Ascending aorta (tissue), 2 donors: ENCODE data around the gene ENTPD8. TPM values are rescaled to one million over a fixed set of nuclear protein-coding genes. Genes with fewer than 3 reads are reported as not detected.

Experiments used
- DNase-seq, 2 donors: peaks; one replicate each; pipeline ENCODE4 v3.0.0-alpha.2; 2019; ENCODE audit warnings: low spot score in 2 of 2
- H3K27ac ChIP-seq, 2 donors: fragments of 200-600 bp; sonication (generic); one replicate each; pipeline ENCODE4 v1.5.1; 2016 to 2017; ENCODE audit warnings: mild to moderate bottlenecking in 1 of 2
- H3K27me3 ChIP-seq: fragments of 200-600 bp; sonication (generic); one replicate; pipeline ENCODE4 v1.5.1; 2017
- H3K36me3 ChIP-seq, 2 donors: fragments of 200-600 bp; sonication (generic); one replicate each; pipeline ENCODE4 v1.5.1; 2016
- H3K4me1 ChIP-seq, 2 donors: fragments of 200-600 bp; sonication (generic); one replicate each; pipeline ENCODE4 v1.5.1; 2016 to 2017; ENCODE audit warnings: mild to moderate bottlenecking in 1 of 2
- H3K4me3 ChIP-seq, 2 donors: fragments of 200-600 bp; sonication (generic); one replicate each; pipeline ENCODE4 v1.5.1; 2016 to 2017; ENCODE audit warnings: mild to moderate bottlenecking in 1 of 2
- H3K9me3 ChIP-seq, 2 donors: fragments of 200-600 bp; sonication (generic); one replicate each; pipeline ENCODE4 v1.5.1; 2016
- intact Hi-C: fragments of 100-400 bp; cut with DNase I; formaldehyde crosslinking; loops from one replicate; pipeline ENCODE4 v1.15.1; 2023
- total RNA-seq: library from RNA; depleted of rRNA; stranded (reverse); fragments of >200 nt; gene quantifications from one replicate; pipeline ENCODE4 v1.1.0, GENCODE V29; 2016
- TF ChIP-seq, protein P1 (sequence below), 3 experiments: fragments of 200-600 bp in 2 of 3; fragments of 450-650 bp in 1 of 3; sonication (generic) in 2 of 3; IDR thresholded peaks; one replicate each; pipeline ENCODE4 v1.5.1; 2016 to 2019; ENCODE audit warnings: antibody characterized with exemption in 3 of 3, mild to moderate bottlenecking in 1 of 3, moderate library complexity in 1 of 3

The ENTPD8 gene
- total RNA-seq, 1 donor from 2014 or later = not detected

DNA sequence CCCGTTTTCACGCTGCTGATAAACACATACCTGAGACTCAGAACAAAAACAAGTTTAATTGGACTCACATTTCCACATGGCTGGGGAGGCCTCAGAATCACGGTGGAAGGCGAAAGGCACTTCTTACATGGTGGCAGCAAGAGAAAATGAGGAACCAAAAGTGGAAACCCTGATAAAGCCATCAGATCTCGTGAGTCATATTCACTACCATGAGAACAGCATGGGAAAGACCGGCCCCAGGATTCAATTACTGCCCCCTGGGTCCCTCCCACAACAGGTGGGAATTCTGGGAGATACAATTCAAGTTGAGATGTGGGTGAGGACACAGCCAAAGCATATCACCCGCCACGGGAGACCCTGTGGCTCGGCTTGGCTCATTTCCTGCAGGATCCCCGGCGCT lies 38.4 kb downstream of the ENTPD8 start:
- DNase-seq = no peak
- TF ChIP-seq, protein P1, sequence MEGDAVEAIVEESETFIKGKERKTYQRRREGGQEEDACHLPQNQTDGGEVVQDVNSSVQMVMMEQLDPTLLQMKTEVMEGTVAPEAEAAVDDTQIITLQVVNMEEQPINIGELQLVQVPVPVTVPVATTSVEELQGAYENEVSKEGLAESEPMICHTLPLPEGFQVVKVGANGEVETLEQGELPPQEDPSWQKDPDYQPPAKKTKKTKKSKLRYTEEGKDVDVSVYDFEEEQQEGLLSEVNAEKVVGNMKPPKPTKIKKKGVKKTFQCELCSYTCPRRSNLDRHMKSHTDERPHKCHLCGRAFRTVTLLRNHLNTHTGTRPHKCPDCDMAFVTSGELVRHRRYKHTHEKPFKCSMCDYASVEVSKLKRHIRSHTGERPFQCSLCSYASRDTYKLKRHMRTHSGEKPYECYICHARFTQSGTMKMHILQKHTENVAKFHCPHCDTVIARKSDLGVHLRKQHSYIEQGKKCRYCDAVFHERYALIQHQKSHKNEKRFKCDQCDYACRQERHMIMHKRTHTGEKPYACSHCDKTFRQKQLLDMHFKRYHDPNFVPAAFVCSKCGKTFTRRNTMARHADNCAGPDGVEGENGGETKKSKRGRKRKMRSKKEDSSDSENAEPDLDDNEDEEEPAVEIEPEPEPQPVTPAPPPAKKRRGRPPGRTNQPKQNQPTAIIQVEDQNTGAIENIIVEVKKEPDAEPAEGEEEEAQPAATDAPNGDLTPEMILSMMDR (IDR thresholded peaks at IDR 0.05) = no peak
- Histone ChIP-seq H3K27me3 (no peaks in the 10 kb centered on the region), H3K27ac (no peak overlapping the region), H3K4me1 (peaks cover 7 to 12% of the 10 kb centered on the region in 2 donors), H3K36me3 (peaks cover 0 to 8% of the 10 kb centered on the region in 2 donors), H3K4me3 (no peak overlapping the region), H3K9me3 (no peaks in the 10 kb centered on the region)
- intact Hi-C loops = no loop called here

DNA sequence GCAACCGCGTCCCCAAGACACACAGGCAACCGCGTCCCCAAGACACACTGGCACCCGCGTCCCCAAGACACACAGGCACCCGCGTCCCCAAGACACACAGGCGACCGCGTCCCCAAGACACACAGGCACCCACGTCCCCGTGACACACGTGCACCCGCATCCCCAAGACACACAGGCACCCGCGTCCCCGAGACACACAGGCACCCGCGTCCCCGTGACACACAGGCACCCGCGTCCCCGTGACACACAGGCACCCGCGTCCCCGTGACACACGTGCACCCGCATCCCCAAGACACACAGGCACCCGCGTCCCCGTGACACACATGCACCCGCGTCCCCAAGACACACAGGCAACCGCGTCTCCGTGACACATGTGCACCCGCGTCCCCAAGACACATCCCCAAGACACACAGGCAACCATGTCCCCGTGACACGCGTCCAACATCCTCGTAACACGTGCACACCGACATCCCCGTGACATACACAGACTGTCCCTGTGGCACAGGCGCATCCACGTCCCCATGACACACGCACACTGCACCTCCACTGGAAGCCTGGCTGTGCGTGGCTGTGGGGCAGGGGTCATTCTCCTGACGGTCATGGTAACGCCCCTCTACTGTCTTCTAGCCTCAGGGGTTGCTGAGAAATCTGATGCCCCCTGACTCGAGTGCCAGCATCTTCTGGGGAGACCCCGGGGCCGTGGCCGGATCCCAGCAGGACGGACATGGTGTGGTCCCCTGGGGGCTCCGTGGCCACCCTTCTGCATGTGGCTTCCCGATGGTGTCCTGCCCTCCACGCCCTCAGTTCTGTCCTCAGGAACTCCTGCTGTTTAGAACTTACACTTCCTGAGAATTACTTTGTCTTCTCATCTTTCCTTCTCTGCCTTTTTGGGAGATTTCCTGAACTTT lies 42.3 kb downstream of the ENTPD8 start:
- no peak for DNase-seq
- TF ChIP-seq, protein P1 (IDR thresholded peaks at IDR 0.05) = no peak
- no peaks in the 10 kb centered on the region for H3K9me3 ChIP-seq

DNA sequence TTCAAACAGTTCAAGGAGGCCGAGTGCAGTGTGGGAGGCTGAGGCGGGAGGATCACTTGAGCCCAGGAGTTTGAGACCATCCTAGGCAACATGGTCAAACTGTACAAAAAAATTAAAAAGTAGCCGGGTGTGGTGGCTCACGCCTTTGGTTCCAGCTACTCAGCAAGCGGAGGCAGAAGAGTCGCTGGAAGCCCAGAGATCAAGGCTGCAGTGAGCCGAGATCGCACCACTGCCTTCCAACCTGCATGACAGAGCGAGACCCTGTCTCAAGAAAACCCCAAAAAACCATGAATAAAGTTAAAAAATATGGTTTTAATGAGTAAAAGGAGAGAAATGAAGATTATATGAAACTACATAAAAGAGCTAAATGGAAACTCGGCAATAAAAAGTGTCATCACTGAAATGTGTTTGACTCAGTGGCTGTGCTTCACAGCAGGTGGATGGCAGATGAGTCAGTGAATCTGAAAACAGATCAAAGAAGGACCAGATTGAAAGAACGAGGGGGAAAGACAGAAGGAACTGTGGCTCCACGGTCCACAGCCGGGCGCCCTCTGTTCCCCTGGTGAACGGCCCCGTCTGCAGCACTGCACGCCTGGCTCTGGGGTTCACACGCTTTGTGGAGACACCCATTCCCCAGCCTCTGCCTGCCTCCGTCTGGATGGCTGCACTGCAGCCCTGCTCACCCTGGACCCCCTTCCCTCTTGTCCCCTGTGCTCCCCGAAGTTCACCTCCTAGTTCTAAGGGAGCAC lies 43.3 kb downstream of the ENTPD8 start:
- H3K4me1 ChIP-seq = no peaks in the 10 kb centered on the region
- no peak overlapping the region for H3K4me3 ChIP-seq
- H3K9me3 ChIP-seq = no peaks in the 10 kb centered on the region
- peaks cover 0 to 24% of the 10 kb centered on the region in 2 donors for H3K36me3 ChIP-seq
- intact Hi-C loops = no loop called here
- no peaks in the 10 kb centered on the region for H3K27me3 ChIP-seq
- TF ChIP-seq, protein P1 (IDR thresholded peaks at IDR 0.05) = no peak
- DNase-seq = no peak
- H3K27ac ChIP-seq = no peak overlapping the region

More for the DNA sequence above, 42.3 kb downstream of the ENTPD8 start:
- Histone ChIP-seq H3K36me3 (peaks cover 0 to 16% of the 10 kb centered on the region in 2 donors), H3K27ac (no peak overlapping the region), H3K4me1 (no peaks in the 10 kb centered on the region), H3K27me3 (no peaks in the 10 kb centered on the region), H3K4me3 (no peak overlapping the region)
- intact Hi-C loops = no loop called here

DNA sequence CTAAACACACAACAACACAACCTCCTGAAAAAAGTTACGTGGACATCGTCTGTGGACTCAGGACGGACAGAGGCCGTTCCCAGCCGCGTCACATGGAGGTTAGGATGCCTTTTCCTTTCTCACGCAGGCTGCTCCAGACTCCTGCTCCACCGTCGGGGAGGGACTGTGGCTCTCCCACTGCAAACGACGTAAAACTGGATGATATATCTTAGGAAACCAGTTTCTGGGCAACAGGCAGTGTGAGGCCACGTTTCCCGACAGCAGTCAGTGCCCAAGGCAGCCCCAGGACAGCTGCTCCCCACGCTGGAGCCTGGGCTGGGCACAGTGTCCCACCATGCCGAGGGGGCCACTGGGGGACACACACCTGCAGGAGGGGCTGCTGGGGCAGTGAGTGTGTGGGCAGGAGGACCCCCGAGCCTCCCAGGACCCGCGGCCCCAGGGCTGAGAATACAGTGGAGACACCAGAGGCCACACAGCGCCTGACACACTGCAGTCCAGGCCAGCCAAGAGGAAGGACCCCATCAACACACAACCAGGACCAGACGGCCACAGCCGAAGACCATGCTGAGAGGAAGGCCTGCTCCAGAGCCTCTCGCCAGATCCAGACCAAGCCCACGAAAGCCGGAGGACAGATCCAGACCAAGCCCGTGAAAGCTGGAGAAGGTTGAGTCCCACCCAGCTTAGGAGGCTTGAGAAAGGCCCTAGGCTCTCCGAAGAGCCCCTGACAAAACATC lies 44.4 kb downstream of the ENTPD8 start:
- H3K27me3 ChIP-seq = no peaks in the 10 kb centered on the region
- peaks cover 0 to 24% of the 10 kb centered on the region in 2 donors for H3K36me3 ChIP-seq
- DNase-seq = no peak
- H3K4me3 ChIP-seq = no peak overlapping the region
- H3K4me1 ChIP-seq = no peaks in the 10 kb centered on the region
- no peaks in the 10 kb centered on the region for H3K9me3 ChIP-seq
- TF ChIP-seq, protein P1 (IDR thresholded peaks at IDR 0.05) = no peak
- intact Hi-C loops = no loop called here
- H3K27ac ChIP-seq = no peak overlapping the region

DNA sequence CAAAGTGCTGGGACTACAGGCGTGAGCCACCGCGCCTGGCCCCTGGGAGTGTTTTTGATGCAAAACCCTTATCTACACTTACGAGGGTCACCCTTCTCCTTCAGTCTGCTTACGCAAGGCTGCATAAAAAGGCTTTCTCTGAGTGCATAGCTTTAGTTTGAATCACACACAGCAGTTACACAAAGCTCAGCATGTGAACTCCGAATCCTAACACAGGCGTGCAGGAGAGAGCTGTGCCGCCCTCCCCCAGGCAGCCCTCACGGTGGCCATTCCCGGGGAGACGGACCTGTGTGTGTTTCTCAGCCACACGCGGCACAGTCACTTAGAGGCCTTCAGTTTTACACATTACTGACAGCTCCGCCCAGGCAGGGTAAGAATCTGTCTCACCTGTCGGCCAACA lies 44.9 kb downstream of the ENTPD8 start:
- peaks cover 0 to 21% of the 10 kb centered on the region in 2 donors for H3K36me3 ChIP-seq
- TF ChIP-seq, protein P1 (IDR thresholded peaks at IDR 0.05) = no peak

More for the DNA sequence above, 44.9 kb downstream of the ENTPD8 start:
- H3K27me3 ChIP-seq = no peaks in the 10 kb centered on the region
- no peak for DNase-seq
- no peak overlapping the region for H3K4me3 ChIP-seq
- H3K9me3 ChIP-seq = no peaks in the 10 kb centered on the region
- intact Hi-C loops = no loop called here
- H3K4me1 ChIP-seq = no peaks in the 10 kb centered on the region
- no peak overlapping the region for H3K27ac ChIP-seq
